Sigmoid colon (tissue), 4 donors: Measurements from ENCODE around the gene ROR1.

ENCODE experiments used
- EP300 ChIP-seq, 4 donors: sonication (generic); formaldehyde crosslinking; IDR thresholded peaks; one replicate each; pipeline ENCODE4 v1.6.1; 2017; ENCODE audit warnings: antibody characterized with exemption in 4 of 4
- POLR2A ChIP-seq, 2 donors: fragments of 450-650 bp; IDR thresholded peaks; one replicate each; pipeline ENCODE4 v1.6.1; 2016; ENCODE audit warnings: antibody characterized with exemption in 2 of 2, mild to moderate bottlenecking in 2 of 2, moderate library complexity in 2 of 2
- POLR2AphosphoS5 ChIP-seq, 4 donors: sonication (generic); formaldehyde crosslinking; IDR thresholded peaks; one replicate each; pipeline ENCODE4 v1.6.1; 2017; ENCODE audit warnings: antibody characterized with exemption in 4 of 4
- TF ChIP-seq, protein P1 (sequence below), 4 experiments: fragments of 450-650 bp in 3 of 4; fragments of 200-600 bp in 1 of 4; IDR thresholded peaks; one replicate each; pipeline ENCODE4 v1.5.1; 2016 to 2019; ENCODE audit warnings: antibody characterized with exemption in 4 of 4, mild to moderate bottlenecking in 3 of 4, moderate library complexity in 2 of 4

DNA sequence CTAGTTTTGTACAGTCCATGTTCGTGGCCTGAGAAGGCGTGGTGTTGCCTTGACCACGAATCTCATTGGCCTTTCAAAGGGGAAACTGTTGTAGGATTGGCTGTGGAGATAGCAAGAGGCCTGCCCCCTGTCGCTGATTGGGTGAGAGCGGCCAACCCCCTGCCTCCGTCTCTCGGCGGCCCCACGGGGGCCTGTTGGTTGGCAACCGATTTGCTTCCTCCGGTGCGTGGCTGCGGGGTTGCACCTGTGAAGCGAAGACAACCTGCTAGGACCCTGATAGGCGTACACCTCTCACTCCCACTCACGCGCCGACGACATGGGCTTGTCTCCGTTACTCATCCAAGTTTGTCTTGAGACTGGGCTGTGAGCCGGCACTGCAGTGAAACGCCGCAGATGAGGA is 429.6 kb downstream of the ROR1 start, which contains the start of gene UBE2U:
- TF ChIP-seq, protein P1, sequence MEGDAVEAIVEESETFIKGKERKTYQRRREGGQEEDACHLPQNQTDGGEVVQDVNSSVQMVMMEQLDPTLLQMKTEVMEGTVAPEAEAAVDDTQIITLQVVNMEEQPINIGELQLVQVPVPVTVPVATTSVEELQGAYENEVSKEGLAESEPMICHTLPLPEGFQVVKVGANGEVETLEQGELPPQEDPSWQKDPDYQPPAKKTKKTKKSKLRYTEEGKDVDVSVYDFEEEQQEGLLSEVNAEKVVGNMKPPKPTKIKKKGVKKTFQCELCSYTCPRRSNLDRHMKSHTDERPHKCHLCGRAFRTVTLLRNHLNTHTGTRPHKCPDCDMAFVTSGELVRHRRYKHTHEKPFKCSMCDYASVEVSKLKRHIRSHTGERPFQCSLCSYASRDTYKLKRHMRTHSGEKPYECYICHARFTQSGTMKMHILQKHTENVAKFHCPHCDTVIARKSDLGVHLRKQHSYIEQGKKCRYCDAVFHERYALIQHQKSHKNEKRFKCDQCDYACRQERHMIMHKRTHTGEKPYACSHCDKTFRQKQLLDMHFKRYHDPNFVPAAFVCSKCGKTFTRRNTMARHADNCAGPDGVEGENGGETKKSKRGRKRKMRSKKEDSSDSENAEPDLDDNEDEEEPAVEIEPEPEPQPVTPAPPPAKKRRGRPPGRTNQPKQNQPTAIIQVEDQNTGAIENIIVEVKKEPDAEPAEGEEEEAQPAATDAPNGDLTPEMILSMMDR (IDR thresholded peaks at IDR 0.05), result no peak
- TF ChIP-seq POLR2A (IDR thresholded peaks at IDR 0.05), result no peak
- TF ChIP-seq POLR2AphosphoS5 (IDR thresholded peaks at IDR 0.05), result no peak
- no peak for TF ChIP-seq EP300 (IDR thresholded peaks at IDR 0.05)
